SK-N-SH treated with all-trans-retinoic acid at 6 μM for 48 hours (cell line): ENCODE data around the gene SLC2A13.

Source experiments
- ATAC-seq: fragments of 200-7000 bp; cut with Tn5 transposase; 3 replicates; pipeline ENCODE4 v1.9.1; 2020; ENCODE audit warnings: mild to moderate bottlenecking, moderate library complexity
- CSDC2 ChIP-seq: fragments of 250-450 bp; sonication (Bioruptor Pico); IDR thresholded peaks from 2 replicates; pipeline ENCODE4 v1.5.0; 2020; ENCODE audit warnings: mild to moderate bottlenecking, moderate library complexity
- ESRRG ChIP-seq: fragments of 250-450 bp; sonication (Bioruptor Pico); IDR thresholded peaks from 2 replicates; pipeline ENCODE4 v1.6.1; 2021; ENCODE audit warnings: mild to moderate bottlenecking
- GLIS3 ChIP-seq: fragments of 250-450 bp; sonication (Bioruptor Pico); IDR thresholded peaks from 2 replicates; pipeline ENCODE4 v1.5.0; 2020; ENCODE audit warnings: mild to moderate bottlenecking, moderate library complexity
- ISL1 ChIP-seq: fragments of 250-450 bp; sonication (Bioruptor Pico); IDR thresholded peaks from 2 replicates; pipeline ENCODE4 v2.1.2; 2022; ENCODE audit warnings: mild to moderate bottlenecking, moderate library complexity
- OSR1 ChIP-seq: fragments of 250-450 bp; sonication (Bioruptor Pico); IDR thresholded peaks from 2 replicates; pipeline ENCODE4 v1.8.0; 2022; ENCODE audit warnings: moderate library complexity, mild to moderate bottlenecking, inconsistent platforms
- PATZ1 ChIP-seq: fragments of 250-450 bp; sonication (Bioruptor Pico); IDR thresholded peaks from 2 replicates; pipeline ENCODE4 v1.8.0; 2020; ENCODE audit warnings: mild to moderate bottlenecking, moderate library complexity, borderline replicate concordance
- POU6F1 ChIP-seq: fragments of 250-450 bp; sonication (Bioruptor Pico); IDR thresholded peaks from 2 replicates; pipeline ENCODE4 v1.8.0; 2021; ENCODE audit warnings: low read depth, mild to moderate bottlenecking, moderate library complexity, borderline replicate concordance
- PPARA ChIP-seq: fragments of 250-450 bp; sonication (Bioruptor Pico); IDR thresholded peaks from 2 replicates; pipeline ENCODE4 v1.5.0; 2020; ENCODE audit warnings: mild to moderate bottlenecking, borderline replicate concordance
- RARB ChIP-seq: fragments of 250-450 bp; sonication (Bioruptor Pico); IDR thresholded peaks from 2 replicates; pipeline ENCODE4 v1.8.0; 2021; ENCODE audit warnings: mild to moderate bottlenecking, moderate library complexity
- SNAI2 ChIP-seq: fragments of 250-450 bp; sonication (Bioruptor Pico); IDR thresholded peaks from 2 replicates; pipeline ENCODE4 v1.5.0; 2020; ENCODE audit warnings: mild to moderate bottlenecking, moderate library complexity
- TCF4 ChIP-seq: fragments of 250-450 bp; sonication (Bioruptor Pico); IDR thresholded peaks from 2 replicates; pipeline ENCODE4 v1.8.0; 2021; ENCODE audit warnings: mild to moderate bottlenecking, moderate library complexity, borderline replicate concordance
- TSHZ2 ChIP-seq: fragments of 250-450 bp; sonication (Bioruptor Pico); IDR thresholded peaks from 2 replicates; pipeline ENCODE4 v1.5.0; 2020; ENCODE audit warnings: mild to moderate bottlenecking, moderate library complexity
- ZC3H10 ChIP-seq: fragments of 250-450 bp; sonication (Bioruptor Pico); IDR thresholded peaks from 2 replicates; pipeline ENCODE4 v1.5.1; 2021; ENCODE audit warnings: mild to moderate bottlenecking, moderate library complexity
- ZFP3 ChIP-seq: fragments of 250-450 bp; sonication (Bioruptor Pico); IDR thresholded peaks from 2 replicates; pipeline ENCODE4 v1.5.0; 2020; ENCODE audit warnings: mild to moderate bottlenecking, moderate library complexity
- ZNF565 ChIP-seq: fragments of 450-650 bp; formaldehyde crosslinking; conservative IDR thresholded peaks from 2 replicates; pipeline ENCODE4 v1.5.0; 2020; ENCODE audit warnings: low read depth, mild to moderate bottlenecking, moderate library complexity
- ZNF70 ChIP-seq: fragments of 450-650 bp; formaldehyde crosslinking; IDR thresholded peaks from 2 replicates; pipeline ENCODE4 v1.5.0; 2020; ENCODE audit warnings: mild to moderate bottlenecking, moderate library complexity
- ZNF8 ChIP-seq: fragments of 450-650 bp; formaldehyde crosslinking; IDR thresholded peaks from 2 replicates; pipeline ENCODE4 v1.5.0; 2020; ENCODE audit warnings: mild to moderate bottlenecking, moderate library complexity

Gene SLC2A13

GRCh38 chr12:39830171-39830570 lies 275.7 kb downstream of the SLC2A13 start (continued):
- TF ChIP-seq ZNF70 (CRISPR knock-in tag) (no peak), POU6F1 (CRISPR knock-in tag) (no peak), PATZ1 (no peak)

- ATAC-seq = no peak
- TF ChIP-seq ISL1 (no peak), ZFP3 (CRISPR knock-in tag) (no peak), CSDC2 (CRISPR knock-in tag) (no peak), ZNF565 (CRISPR knock-in tag) (no peak), PPARA (CRISPR knock-in tag) (no peak), OSR1 (CRISPR knock-in tag) (no peak), SNAI2 (CRISPR knock-in tag) (no peak), ZNF70 (CRISPR knock-in tag) (no peak), PATZ1 (no peak), RARB (CRISPR knock-in tag) (no peak), TSHZ2 (CRISPR knock-in tag) (no peak)
Observed at GRCh38 chr12:39824505-39825212, 281.2 kb downstream of the SLC2A13 start.

GRCh38 chr12:39816671-39817185 lies 289.2 kb downstream of the SLC2A13 start:
- no peak for ATAC-seq
- TF ChIP-seq OSR1 (CRISPR knock-in tag) = no peak
- no peak for TF ChIP-seq PATZ1
- no peak for TF ChIP-seq CSDC2 (CRISPR knock-in tag)
- TF ChIP-seq PPARA (CRISPR knock-in tag) = no peak
- no peak for TF ChIP-seq RARB (CRISPR knock-in tag)
- TF ChIP-seq TCF4 (CRISPR knock-in tag) = no peak

- ATAC-seq = no peak
- TF ChIP-seq ISL1 = peak; percentile 19; the same call in 1 of the 2 replicates
- TF ChIP-seq PPARA (CRISPR knock-in tag) = no peak
- TF ChIP-seq, all 23 proteins: peak for 1
Observed at GRCh38 chr12:39815746-39816145, 290.1 kb downstream of the SLC2A13 start.

- TF ChIP-seq ZNF70 (CRISPR knock-in tag) (no peak), POU6F1 (CRISPR knock-in tag) (no peak), ZNF8 (CRISPR knock-in tag) (no peak), ZNF565 (CRISPR knock-in tag) (no peak), ESRRG (no peak), TSHZ2 (CRISPR knock-in tag) (no peak), PPARA (CRISPR knock-in tag) (no peak), GLIS3 (no peak), ZC3H10 (no peak)
- ATAC-seq = no peak
Observed at GRCh38 chr12:39814626-39815025, 291.3 kb downstream of the SLC2A13 start.
